ENCODE data around the gene ERBIN. TPM values are rescaled to one million over a fixed set of nuclear protein-coding genes. Genes with fewer than 3 reads are reported as not detected.
A peak's percentile ranks its signal among the peaks of the same experiment; 100 is the strongest.

The ERBIN gene
- total and polyA plus RNA-seq, 2 experiments from 2014 or later: 46.4 to 112 TPM

DNA sequence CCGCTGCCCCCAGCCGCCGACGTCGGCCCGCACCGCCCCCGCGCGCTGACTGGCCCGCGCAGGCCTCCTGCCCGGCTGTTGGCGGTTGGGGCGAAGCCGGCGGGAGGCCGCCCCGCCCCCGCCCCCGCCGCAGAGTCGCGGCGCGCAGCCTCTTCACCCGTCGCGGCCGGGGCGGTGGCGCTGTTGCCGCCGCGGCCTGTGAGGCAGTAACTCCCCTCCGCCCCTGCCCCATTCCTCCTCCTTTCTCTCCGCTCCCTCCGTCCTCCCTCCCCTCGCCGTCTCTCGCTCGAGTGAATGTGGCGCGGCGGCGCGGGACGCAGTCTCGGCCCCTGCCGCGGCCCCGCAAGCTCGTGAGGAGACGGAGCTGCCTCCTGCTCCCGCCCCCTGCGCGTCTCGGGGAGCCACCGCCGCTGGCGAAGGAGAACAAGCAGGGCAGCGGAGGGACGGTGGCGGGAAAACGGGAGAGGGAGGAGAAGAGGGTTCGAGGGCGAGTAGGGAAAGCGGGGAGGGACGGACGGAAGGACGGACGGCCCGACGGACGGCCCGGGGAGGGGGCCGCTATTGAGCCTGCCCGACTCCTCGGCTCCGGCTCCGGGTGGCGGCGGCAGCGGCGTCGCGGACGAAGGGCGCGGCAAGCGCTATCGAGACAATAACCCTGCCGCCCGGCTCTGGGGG, 637 bp upstream of the ERBIN start:
- no peaks in the 10 kb centered on the region for H3K9me3 ChIP-seq (ENCODE audit: low read depth)
- WGBS, 2 experiments (ENCODE audit: low coverage in 1 of 2, low lambda C conversion rate in 2 of 2, missing lambda C conversion rate in 2 of 2): 1 to 2% methylated on average over 47 to 71 of the region's 94 CpGs
- no peaks in the 10 kb centered on the region for H3K9me2 ChIP-seq (ENCODE audit: insufficient read depth)
- peak overlapping the region; percentile 91 for H3K4me2 ChIP-seq (ENCODE audit: unreplicated experiment)
- H3K79me2 ChIP-seq (ENCODE audit: insufficient read depth): peaks cover 53% of the 10 kb centered on the region
- peak overlapping the region; percentile 97 for H3K4me3 ChIP-seq
- peaks cover 8% of the 10 kb centered on the region; the same call in 1 of the 2 replicates for H4K20me1 ChIP-seq (ENCODE audit: insufficient read depth)
- peaks cover 11% of the 10 kb centered on the region for H3K36me3 ChIP-seq (ENCODE audit: low read depth)
- no peaks in the 10 kb centered on the region for H3K27me3 ChIP-seq (replicated peaks; ENCODE audit: insufficient read depth)
- H3K27ac ChIP-seq: peak overlapping the region; percentile 98
- TF ChIP-seq EZH2 (IDR thresholded peaks at IDR 0.05; ENCODE audit: insufficient read depth, poor library complexity, severe bottlenecking) (no peak), EZH2phosphoT487 (IDR thresholded peaks at IDR 0.05; ENCODE audit: insufficient read depth, low read depth) (no peak)
- peaks cover 45% of the 10 kb centered on the region for H3F3A ChIP-seq (ENCODE audit: insufficient read depth)
- peak overlapping the region; percentile 37; the same call in 1 of the 2 replicates for H2AFZ ChIP-seq
- peaks cover 18% of the 10 kb centered on the region for H3K4me1 ChIP-seq (ENCODE audit: insufficient read depth)
- peak overlapping the region; percentile 97 for H3K9ac ChIP-seq
- DNase-seq: peak; percentile 94
- in situ Hi-C loops (cut with MboI): no loop called here

DNA sequence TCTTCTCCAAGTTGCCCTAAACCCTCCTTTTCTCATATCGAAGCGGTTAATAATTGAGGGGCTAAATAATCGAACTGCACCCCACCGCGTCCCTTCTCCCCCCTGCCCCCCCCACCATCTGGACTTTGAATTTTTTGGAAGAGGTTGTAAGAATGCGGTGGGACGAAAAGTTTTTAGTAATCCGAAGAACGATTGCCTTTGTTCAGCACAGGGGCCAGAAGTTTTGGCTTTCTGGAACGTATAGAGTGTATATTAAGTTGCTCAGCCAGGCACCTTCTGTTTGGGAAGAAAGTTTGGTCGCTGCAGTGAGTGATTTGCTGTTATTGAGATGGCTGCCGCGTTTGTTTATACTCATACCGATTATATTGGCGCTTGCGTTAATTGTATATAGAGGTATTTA, 518 bp downstream of the ERBIN start:
- in situ Hi-C loops (cut with MboI): no loop called here
- WGBS, 2 experiments (ENCODE audit: low coverage in 1 of 2, low lambda C conversion rate in 2 of 2, missing lambda C conversion rate in 2 of 2): 0% methylated on average over 16 of the region's 16 CpGs
- no peaks in the 10 kb centered on the region for H3K9me2 ChIP-seq (ENCODE audit: insufficient read depth)
- H3F3A ChIP-seq (ENCODE audit: insufficient read depth): peaks cover 45% of the 10 kb centered on the region
- peak overlapping the region; percentile 97 for H3K4me3 ChIP-seq
- TF ChIP-seq EZH2phosphoT487 (IDR thresholded peaks at IDR 0.05; ENCODE audit: insufficient read depth, low read depth) (no peak), EZH2 (IDR thresholded peaks at IDR 0.05; ENCODE audit: insufficient read depth, poor library complexity, severe bottlenecking) (no peak)
- H4K20me1 ChIP-seq (ENCODE audit: insufficient read depth): peaks cover 13% of the 10 kb centered on the region; the same call in 1 of the 2 replicates
- peak overlapping the region; percentile 97 for H3K9ac ChIP-seq
- peak overlapping the region; percentile 98 for H3K27ac ChIP-seq
- peak overlapping the region; percentile 37 for H2AFZ ChIP-seq
- no peaks in the 10 kb centered on the region for H3K27me3 ChIP-seq (replicated peaks; ENCODE audit: insufficient read depth)
- peaks cover 65% of the 10 kb centered on the region for H3K79me2 ChIP-seq (ENCODE audit: insufficient read depth)
- H3K4me1 ChIP-seq (ENCODE audit: insufficient read depth): peaks cover 25% of the 10 kb centered on the region
- peak; percentile 54 for DNase-seq
- H3K4me2 ChIP-seq (ENCODE audit: unreplicated experiment): peak overlapping the region; percentile 91
- peaks cover 17% of the 10 kb centered on the region for H3K36me3 ChIP-seq (ENCODE audit: low read depth)
- no peaks in the 10 kb centered on the region for H3K9me3 ChIP-seq (ENCODE audit: low read depth)

DNA sequence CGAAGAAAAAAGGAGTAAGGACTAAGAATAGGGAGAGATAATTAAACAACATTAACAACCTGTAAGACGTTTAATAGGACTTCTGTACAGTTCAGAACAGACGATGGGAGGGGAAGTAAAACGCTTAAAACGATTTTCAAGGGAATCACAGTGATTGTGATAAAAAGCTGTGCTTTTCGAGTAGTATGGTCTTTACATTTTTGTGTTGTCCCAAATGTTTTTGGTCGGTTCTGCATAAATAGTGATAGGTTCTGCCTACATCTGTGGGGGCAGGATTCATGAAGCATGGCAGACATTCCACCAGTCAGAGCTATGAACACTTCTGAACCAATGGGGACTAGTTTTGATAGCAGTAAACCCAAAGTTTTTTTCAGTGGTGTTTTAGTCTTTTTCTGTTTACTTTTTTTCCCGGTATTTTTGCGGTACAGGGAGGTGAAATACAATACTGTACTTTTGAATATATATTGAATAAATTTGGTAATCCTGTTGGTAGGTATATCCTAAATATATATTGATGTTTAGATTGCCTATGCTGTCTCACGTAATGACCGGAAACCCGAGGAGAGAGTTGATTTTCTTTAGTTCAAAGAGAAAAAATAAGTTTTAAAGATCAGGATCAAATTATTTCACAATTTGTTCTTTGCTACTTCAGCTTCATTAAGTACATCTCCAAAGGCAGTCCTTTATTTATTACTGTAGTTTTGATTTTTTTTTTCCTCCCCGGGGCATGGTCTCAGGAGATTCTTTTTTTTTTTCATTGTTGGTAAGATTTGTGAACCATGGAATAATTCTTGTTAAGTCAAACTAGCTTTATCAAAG, 1.3 kb downstream of the ERBIN start:
- Histone ChIP-seq H3K4me3 (peak overlapping the region; percentile 97), H3K27me3 (replicated peaks; ENCODE audit: insufficient read depth) (no peaks in the 10 kb centered on the region), H2AFZ (no peak overlapping the region), H3K9me2 (ENCODE audit: insufficient read depth) (no peaks in the 10 kb centered on the region), H3F3A (ENCODE audit: insufficient read depth) (peaks cover 45% of the 10 kb centered on the region), H3K9ac (peak overlapping the region; percentile 97), H3K79me2 (ENCODE audit: insufficient read depth) (peaks cover 73% of the 10 kb centered on the region), H3K27ac (peak overlapping the region; percentile 98), H3K4me1 (ENCODE audit: insufficient read depth) (peaks cover 25% of the 10 kb centered on the region), H3K36me3 (ENCODE audit: low read depth) (peaks cover 17% of the 10 kb centered on the region), H3K4me2 (ENCODE audit: unreplicated experiment) (peak overlapping the region; percentile 91), H3K9me3 (ENCODE audit: low read depth) (no peaks in the 10 kb centered on the region), H4K20me1 (ENCODE audit: insufficient read depth) (peaks cover 15% of the 10 kb centered on the region; the same call in 1 of the 2 replicates)
- TF ChIP-seq EZH2 (IDR thresholded peaks at IDR 0.05; ENCODE audit: insufficient read depth, poor library complexity, severe bottlenecking) (no peak), EZH2phosphoT487 (IDR thresholded peaks at IDR 0.05; ENCODE audit: insufficient read depth, low read depth) (no peak)
- 1% methylated on average over 13 of the region's 13 CpGs for WGBS, 2 experiments (ENCODE audit: low coverage in 1 of 2, low lambda C conversion rate in 2 of 2, missing lambda C conversion rate in 2 of 2)
- peak; percentile 84 for DNase-seq
- in situ Hi-C loops (cut with MboI): no loop called here

DNA sequence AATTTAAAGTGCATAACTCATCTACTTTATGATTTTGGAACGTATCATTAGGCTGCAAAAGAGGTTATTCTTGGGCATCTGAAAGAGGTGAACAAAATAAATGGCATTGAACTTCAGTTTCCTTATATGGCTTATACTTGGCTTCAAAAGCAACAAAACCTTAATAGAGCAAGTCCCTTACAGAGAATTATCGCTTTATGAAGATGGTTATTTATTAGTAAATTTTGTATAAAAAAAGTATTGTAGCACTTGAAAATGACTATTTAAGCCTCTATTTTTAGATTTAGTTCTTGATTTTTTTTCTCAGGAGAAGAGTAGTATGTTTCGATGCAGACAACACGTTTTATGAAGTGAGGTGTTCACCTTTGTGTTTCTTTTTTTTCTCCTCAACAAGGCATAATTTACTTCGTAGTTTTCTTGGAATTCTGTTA, 2.0 kb downstream of the ERBIN start:
- Histone ChIP-seq H3K4me3 (peak overlapping the region; percentile 97), H3K27me3 (replicated peaks; ENCODE audit: insufficient read depth) (no peaks in the 10 kb centered on the region), H3K36me3 (ENCODE audit: low read depth) (peaks cover 17% of the 10 kb centered on the region), H3K4me1 (ENCODE audit: insufficient read depth) (peaks cover 25% of the 10 kb centered on the region), H3K79me2 (ENCODE audit: insufficient read depth) (peaks cover 79% of the 10 kb centered on the region), H3K9me2 (ENCODE audit: insufficient read depth) (no peaks in the 10 kb centered on the region), H3K27ac (peak overlapping the region; percentile 98), H2AFZ (no peak overlapping the region), H4K20me1 (ENCODE audit: insufficient read depth) (peaks cover 21% of the 10 kb centered on the region), H3K9me3 (ENCODE audit: low read depth) (no peaks in the 10 kb centered on the region), H3K9ac (peak overlapping the region; percentile 97), H3K4me2 (ENCODE audit: unreplicated experiment) (peak overlapping the region; percentile 91), H3F3A (ENCODE audit: insufficient read depth) (peaks cover 49% of the 10 kb centered on the region)
- DNase-seq: peak; percentile 45
- in situ Hi-C loops (cut with MboI): no loop called here
- TF ChIP-seq EZH2 (IDR thresholded peaks at IDR 0.05; ENCODE audit: insufficient read depth, poor library complexity, severe bottlenecking) (no peak), EZH2phosphoT487 (IDR thresholded peaks at IDR 0.05; ENCODE audit: insufficient read depth, low read depth) (no peak)
- WGBS, 2 experiments (ENCODE audit: low coverage in 1 of 2, low lambda C conversion rate in 2 of 2, missing lambda C conversion rate in 2 of 2): 37 to 40% methylated on average over 5 of the region's 5 CpGs

Data from GM23248 (cell line).